GM23338 (cell line): ENCODE data around the gene NID2. TPM values are rescaled to one million over a fixed set of nuclear protein-coding genes. Genes with fewer than 3 reads are reported as not detected.

Source experiments
- ATAC-seq: fragments of 200-7000 bp; cut with Tn5 transposase; 3 replicates; pipeline ENCODE4 v1.9.1; 2020
- DNase-seq: peaks from one replicate; pipeline ENCODE4 v3.0.0-alpha.2; 2015; ENCODE audit warnings: low spot score
- H2AFZ ChIP-seq: fragments of 200-600 bp; sonication (generic); 2 replicates; pipeline ENCODE4 v1.8.0; 2016; ENCODE audit warnings: antibody characterized with exemption, mild to moderate bottlenecking, moderate library complexity
- H3F3A ChIP-seq: fragments of 200-600 bp; sonication (generic); replicated peaks from 2 replicates; pipeline ENCODE4 v1.8.0; 2017; ENCODE audit warnings: antibody characterized with exemption, mixed run types, low read depth
- H3K27ac ChIP-seq: fragments of 200-600 bp; sonication (generic); 2 replicates; pipeline ENCODE4 v1.6.1; 2016; ENCODE audit warnings: low read depth
- H3K27me3 ChIP-seq: fragments of 200-600 bp; sonication (generic); 2 replicates; pipeline ENCODE4 v1.8.0; 2016; ENCODE audit warnings: mild to moderate bottlenecking, mixed run types, moderate library complexity; ENCODE audit not compliant: insufficient read depth
- H3K36me3 ChIP-seq: fragments of 200-600 bp; sonication (generic); 2 replicates; pipeline ENCODE4 v1.8.0; 2016; ENCODE audit warnings: mild to moderate bottlenecking; ENCODE audit not compliant: insufficient read depth
- H3K4me1 ChIP-seq: fragments of 200-600 bp; sonication (generic); 2 replicates; pipeline ENCODE4 v1.8.0; 2016; ENCODE audit warnings: mild to moderate bottlenecking, moderate library complexity; ENCODE audit not compliant: insufficient read depth
- H3K4me2 ChIP-seq: fragments of 200-600 bp; sonication (generic); 2 replicates; pipeline ENCODE4 v1.7.1; 2017; ENCODE audit warnings: mixed run types
- H3K4me3 ChIP-seq: fragments of 200-600 bp; sonication (generic); 2 replicates; pipeline ENCODE4 v1.6.1; 2016; ENCODE audit warnings: mixed run types
- H3K79me2 ChIP-seq: fragments of 200-600 bp; sonication (generic); replicated peaks from 2 replicates; pipeline ENCODE4 v1.8.0; 2017; ENCODE audit warnings: mild to moderate bottlenecking; ENCODE audit not compliant: insufficient read depth
- H3K9me2 ChIP-seq: fragments of 200-600 bp; sonication (generic); 2 replicates; pipeline ENCODE4 v1.8.0; 2017; ENCODE audit not compliant: insufficient read depth
- H4K20me1 ChIP-seq: fragments of 200-600 bp; sonication (generic); replicated peaks from 2 replicates; pipeline ENCODE4 v1.8.0; 2017; ENCODE audit warnings: mild to moderate bottlenecking; ENCODE audit not compliant: insufficient read depth
- H3K27ac Mint-ChIP-seq: 2 replicates; pipeline ENCODE4 v1.8.0; 2020; ENCODE audit warnings: inconsistent platforms, mild to moderate bottlenecking, moderate library complexity, mixed read lengths
- H3K27me3 Mint-ChIP-seq: 3 replicates; pipeline ENCODE4 v1.8.0; 2022; ENCODE audit warnings: low read depth, mild to moderate bottlenecking, moderate library complexity, mixed read lengths, inconsistent platforms; ENCODE audit not compliant: insufficient read depth, poor library complexity
- H3K36me3 Mint-ChIP-seq: 3 replicates; pipeline ENCODE4 v1.8.0; 2021; ENCODE audit warnings: low read depth, mild to moderate bottlenecking, inconsistent platforms, moderate library complexity, mixed read lengths
- H3K4me1 Mint-ChIP-seq: 3 replicates; pipeline ENCODE4 v1.8.0; 2020; ENCODE audit warnings: mild to moderate bottlenecking, inconsistent platforms, mixed read lengths
- H3K4me3 Mint-ChIP-seq: 3 replicates; pipeline ENCODE4 v1.8.0; 2021; ENCODE audit warnings: moderate library complexity, mild to moderate bottlenecking, inconsistent platforms, mixed read lengths
- H3K9me3 Mint-ChIP-seq: 3 replicates; pipeline ENCODE4 v1.8.0; 2020; ENCODE audit warnings: moderate library complexity, mild to moderate bottlenecking, inconsistent platforms, mixed read lengths
- EZH2 ChIP-seq: fragments of 200-600 bp; sonication (generic); IDR thresholded peaks from one replicate; pipeline ENCODE4 v1.8.0; 2017; ENCODE audit warnings: antibody characterized with exemption, mild to moderate bottlenecking, low read depth; ENCODE audit not compliant: unreplicated experiment
- EZH2phosphoT487 ChIP-seq: fragments of 200-600 bp; sonication (generic); IDR thresholded peaks from one replicate; pipeline ENCODE4 v1.8.1; 2018; ENCODE audit warnings: antibody characterized with exemption; ENCODE audit not compliant: unreplicated experiment
- JUNB ChIP-seq: IDR thresholded peaks from one replicate; pipeline ENCODE4 v1.6.1; 2016; ENCODE audit warnings: antibody characterized with exemption; ENCODE audit not compliant: unreplicated experiment
- polyA plus RNA-seq: library from polyadenylated mRNA; unstranded; fragments of >200 nt; fragmentation: Nextera tagmentation; extraction: Ambion mirVana; gene quantifications from 2 replicates; pipeline ENCODE4 v1.2.1, GENCODE V29; 2016
- total RNA-seq: library from RNA; depleted of rRNA; stranded (reverse); fragments of >200 nt; shearing (Covaris generic); gene quantifications from 2 replicates; pipeline ENCODE4 v1.2.3, GENCODE V29; 2014
- TF ChIP-seq, protein P1 (sequence below), 2 experiments: fragments of 200-600 bp in 1 of 2; sonication (generic) in 1 of 2; conservative IDR thresholded peaks; 2 replicates each; pipeline versions ENCODE4 v1.5.1 to v1.6.1; 2016 to 2017; ENCODE audit warnings: antibody characterized with exemption in 2 of 2, low read depth in 2 of 2, mild to moderate bottlenecking in 2 of 2, moderate library complexity in 1 of 2
- TF ChIP-seq, protein P2 (sequence below): IDR thresholded peaks from one replicate; pipeline ENCODE4 v1.6.1; 2018; ENCODE audit warnings: antibody characterized with exemption; ENCODE audit not compliant: unreplicated experiment
- TF ChIP-seq, protein P3 (sequence below): fragments of 250-450 bp; sonication (Bioruptor Pico); IDR thresholded peaks from 2 replicates; pipeline ENCODE4 v1.5.0; 2020; ENCODE audit warnings: mild to moderate bottlenecking, moderate library complexity

Gene NID2
- total and polyA plus RNA-seq, 2 experiments from 2014 or later = 4.3 to 10.4 TPM

DNA sequence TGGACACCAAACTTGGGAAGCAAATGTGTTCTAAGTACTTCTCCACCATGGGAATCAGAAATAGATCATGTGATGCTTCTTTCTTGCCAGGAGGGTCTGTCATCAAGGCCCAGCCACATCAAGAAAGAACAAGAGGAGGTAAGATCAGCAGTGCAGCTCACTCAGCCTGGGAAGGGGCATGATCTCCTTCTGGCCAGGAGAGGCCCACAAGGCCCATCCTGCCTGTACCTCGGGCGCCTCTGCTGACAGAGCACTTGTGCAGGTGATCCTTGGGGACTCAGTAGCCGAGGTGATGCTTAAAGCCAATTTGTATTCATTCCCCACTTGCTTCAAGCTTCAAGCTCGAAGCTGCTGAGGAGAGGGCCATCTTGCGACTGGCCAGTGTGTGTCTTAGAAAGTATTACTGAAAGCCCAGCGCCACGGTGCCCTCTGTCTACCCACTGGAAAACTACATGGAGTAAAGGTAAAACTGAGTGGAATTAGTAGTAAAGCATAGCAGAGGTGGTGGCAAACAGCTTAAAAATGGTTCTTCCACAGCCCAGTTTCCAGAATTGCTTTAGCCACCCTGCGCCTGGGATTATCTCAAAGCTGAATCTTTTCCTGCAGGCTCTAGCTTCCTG is 53.3 kb downstream of the NID2 start:
- no peaks in the 10 kb centered on the region for H3K9me3 Mint-ChIP-seq
- Histone ChIP-seq H3K27ac (no peak overlapping the region), H3K79me2 (no peaks in the 10 kb centered on the region), H3K4me2 (no peak overlapping the region), H3K4me1 (peaks cover 21% of the 10 kb centered on the region), H2AFZ (peak overlapping the region; percentile 67; the same call in 1 of the 2 replicates), H3K4me3 (no peak overlapping the region), H4K20me1 (no peaks in the 10 kb centered on the region; the same call in 1 of the 2 replicates), H3K9me2 (0 out of 2 replicates have a peak, but pooled peaks cover 11% of the 10 kb centered on the region), H3F3A (no peaks in the 10 kb centered on the region), H3K36me3 (0 out of 2 replicates have a peak, but pooled peaks cover 9% of the 10 kb centered on the region), H3K27me3 (no peaks in the 10 kb centered on the region)
- H3K27ac Mint-ChIP-seq = no peak overlapping the region
- H3K4me3 Mint-ChIP-seq = no peak overlapping the region
- peaks cover 34% of the 10 kb centered on the region for H3K4me1 Mint-ChIP-seq
- H3K27me3 Mint-ChIP-seq = peaks cover 14% of the 10 kb centered on the region
- ATAC-seq = peak; percentile 60
- peaks cover 16% of the 10 kb centered on the region for H3K36me3 Mint-ChIP-seq
- no peak for TF ChIP-seq EZH2phosphoT487
- TF ChIP-seq, protein P1, sequence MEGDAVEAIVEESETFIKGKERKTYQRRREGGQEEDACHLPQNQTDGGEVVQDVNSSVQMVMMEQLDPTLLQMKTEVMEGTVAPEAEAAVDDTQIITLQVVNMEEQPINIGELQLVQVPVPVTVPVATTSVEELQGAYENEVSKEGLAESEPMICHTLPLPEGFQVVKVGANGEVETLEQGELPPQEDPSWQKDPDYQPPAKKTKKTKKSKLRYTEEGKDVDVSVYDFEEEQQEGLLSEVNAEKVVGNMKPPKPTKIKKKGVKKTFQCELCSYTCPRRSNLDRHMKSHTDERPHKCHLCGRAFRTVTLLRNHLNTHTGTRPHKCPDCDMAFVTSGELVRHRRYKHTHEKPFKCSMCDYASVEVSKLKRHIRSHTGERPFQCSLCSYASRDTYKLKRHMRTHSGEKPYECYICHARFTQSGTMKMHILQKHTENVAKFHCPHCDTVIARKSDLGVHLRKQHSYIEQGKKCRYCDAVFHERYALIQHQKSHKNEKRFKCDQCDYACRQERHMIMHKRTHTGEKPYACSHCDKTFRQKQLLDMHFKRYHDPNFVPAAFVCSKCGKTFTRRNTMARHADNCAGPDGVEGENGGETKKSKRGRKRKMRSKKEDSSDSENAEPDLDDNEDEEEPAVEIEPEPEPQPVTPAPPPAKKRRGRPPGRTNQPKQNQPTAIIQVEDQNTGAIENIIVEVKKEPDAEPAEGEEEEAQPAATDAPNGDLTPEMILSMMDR (conservative IDR thresholded peaks at IDR 0.05; ENCODE audit: low read depth in 2 of 2) = peak; percentile 59 to 70
- DNase-seq = peak; percentile 70

DNA sequence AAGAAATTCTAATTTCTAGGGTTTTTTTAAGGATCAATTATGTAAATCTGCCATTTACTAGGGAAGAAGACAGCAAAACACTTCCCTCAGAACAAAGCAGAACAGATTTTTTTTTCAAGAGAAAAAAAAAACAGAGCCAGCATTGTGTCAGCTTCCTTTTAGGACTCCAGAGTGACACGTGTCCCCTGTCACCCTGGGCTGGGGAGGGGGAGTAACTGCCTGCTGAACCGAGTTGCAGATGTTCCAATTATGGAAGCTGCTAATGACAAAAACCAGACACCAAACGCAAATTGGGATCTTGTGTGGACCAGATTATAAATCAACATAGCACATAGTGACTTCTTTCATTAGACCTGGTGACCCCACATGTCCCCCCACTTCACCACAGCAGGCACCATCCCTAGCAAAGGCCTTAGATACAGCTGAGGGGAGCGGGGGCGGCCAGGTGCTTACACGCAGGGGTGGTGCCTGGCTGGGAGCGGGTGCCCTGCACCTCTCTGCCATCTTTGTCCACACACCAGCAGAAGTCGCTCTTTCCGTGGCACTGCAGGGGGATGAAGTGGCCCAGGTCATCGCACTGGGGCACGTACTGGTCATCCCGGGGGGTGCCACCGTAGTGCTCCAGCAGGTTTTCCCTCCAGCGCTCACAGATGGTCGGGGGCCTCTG is 54.1 kb downstream of the NID2 start:
- peaks cover 28% of the 10 kb centered on the region for H3K4me1 Mint-ChIP-seq
- 0 out of 2 replicates have a peak, but pooled peaks cover 11% of the 10 kb centered on the region for H3K9me2 ChIP-seq
- TF ChIP-seq, protein P2, sequence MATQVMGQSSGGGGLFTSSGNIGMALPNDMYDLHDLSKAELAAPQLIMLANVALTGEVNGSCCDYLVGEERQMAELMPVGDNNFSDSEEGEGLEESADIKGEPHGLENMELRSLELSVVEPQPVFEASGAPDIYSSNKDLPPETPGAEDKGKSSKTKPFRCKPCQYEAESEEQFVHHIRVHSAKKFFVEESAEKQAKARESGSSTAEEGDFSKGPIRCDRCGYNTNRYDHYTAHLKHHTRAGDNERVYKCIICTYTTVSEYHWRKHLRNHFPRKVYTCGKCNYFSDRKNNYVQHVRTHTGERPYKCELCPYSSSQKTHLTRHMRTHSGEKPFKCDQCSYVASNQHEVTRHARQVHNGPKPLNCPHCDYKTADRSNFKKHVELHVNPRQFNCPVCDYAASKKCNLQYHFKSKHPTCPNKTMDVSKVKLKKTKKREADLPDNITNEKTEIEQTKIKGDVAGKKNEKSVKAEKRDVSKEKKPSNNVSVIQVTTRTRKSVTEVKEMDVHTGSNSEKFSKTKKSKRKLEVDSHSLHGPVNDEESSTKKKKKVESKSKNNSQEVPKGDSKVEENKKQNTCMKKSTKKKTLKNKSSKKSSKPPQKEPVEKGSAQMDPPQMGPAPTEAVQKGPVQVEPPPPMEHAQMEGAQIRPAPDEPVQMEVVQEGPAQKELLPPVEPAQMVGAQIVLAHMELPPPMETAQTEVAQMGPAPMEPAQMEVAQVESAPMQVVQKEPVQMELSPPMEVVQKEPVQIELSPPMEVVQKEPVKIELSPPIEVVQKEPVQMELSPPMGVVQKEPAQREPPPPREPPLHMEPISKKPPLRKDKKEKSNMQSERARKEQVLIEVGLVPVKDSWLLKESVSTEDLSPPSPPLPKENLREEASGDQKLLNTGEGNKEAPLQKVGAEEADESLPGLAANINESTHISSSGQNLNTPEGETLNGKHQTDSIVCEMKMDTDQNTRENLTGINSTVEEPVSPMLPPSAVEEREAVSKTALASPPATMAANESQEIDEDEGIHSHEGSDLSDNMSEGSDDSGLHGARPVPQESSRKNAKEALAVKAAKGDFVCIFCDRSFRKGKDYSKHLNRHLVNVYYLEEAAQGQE = no peak
- TF ChIP-seq, protein P3, sequence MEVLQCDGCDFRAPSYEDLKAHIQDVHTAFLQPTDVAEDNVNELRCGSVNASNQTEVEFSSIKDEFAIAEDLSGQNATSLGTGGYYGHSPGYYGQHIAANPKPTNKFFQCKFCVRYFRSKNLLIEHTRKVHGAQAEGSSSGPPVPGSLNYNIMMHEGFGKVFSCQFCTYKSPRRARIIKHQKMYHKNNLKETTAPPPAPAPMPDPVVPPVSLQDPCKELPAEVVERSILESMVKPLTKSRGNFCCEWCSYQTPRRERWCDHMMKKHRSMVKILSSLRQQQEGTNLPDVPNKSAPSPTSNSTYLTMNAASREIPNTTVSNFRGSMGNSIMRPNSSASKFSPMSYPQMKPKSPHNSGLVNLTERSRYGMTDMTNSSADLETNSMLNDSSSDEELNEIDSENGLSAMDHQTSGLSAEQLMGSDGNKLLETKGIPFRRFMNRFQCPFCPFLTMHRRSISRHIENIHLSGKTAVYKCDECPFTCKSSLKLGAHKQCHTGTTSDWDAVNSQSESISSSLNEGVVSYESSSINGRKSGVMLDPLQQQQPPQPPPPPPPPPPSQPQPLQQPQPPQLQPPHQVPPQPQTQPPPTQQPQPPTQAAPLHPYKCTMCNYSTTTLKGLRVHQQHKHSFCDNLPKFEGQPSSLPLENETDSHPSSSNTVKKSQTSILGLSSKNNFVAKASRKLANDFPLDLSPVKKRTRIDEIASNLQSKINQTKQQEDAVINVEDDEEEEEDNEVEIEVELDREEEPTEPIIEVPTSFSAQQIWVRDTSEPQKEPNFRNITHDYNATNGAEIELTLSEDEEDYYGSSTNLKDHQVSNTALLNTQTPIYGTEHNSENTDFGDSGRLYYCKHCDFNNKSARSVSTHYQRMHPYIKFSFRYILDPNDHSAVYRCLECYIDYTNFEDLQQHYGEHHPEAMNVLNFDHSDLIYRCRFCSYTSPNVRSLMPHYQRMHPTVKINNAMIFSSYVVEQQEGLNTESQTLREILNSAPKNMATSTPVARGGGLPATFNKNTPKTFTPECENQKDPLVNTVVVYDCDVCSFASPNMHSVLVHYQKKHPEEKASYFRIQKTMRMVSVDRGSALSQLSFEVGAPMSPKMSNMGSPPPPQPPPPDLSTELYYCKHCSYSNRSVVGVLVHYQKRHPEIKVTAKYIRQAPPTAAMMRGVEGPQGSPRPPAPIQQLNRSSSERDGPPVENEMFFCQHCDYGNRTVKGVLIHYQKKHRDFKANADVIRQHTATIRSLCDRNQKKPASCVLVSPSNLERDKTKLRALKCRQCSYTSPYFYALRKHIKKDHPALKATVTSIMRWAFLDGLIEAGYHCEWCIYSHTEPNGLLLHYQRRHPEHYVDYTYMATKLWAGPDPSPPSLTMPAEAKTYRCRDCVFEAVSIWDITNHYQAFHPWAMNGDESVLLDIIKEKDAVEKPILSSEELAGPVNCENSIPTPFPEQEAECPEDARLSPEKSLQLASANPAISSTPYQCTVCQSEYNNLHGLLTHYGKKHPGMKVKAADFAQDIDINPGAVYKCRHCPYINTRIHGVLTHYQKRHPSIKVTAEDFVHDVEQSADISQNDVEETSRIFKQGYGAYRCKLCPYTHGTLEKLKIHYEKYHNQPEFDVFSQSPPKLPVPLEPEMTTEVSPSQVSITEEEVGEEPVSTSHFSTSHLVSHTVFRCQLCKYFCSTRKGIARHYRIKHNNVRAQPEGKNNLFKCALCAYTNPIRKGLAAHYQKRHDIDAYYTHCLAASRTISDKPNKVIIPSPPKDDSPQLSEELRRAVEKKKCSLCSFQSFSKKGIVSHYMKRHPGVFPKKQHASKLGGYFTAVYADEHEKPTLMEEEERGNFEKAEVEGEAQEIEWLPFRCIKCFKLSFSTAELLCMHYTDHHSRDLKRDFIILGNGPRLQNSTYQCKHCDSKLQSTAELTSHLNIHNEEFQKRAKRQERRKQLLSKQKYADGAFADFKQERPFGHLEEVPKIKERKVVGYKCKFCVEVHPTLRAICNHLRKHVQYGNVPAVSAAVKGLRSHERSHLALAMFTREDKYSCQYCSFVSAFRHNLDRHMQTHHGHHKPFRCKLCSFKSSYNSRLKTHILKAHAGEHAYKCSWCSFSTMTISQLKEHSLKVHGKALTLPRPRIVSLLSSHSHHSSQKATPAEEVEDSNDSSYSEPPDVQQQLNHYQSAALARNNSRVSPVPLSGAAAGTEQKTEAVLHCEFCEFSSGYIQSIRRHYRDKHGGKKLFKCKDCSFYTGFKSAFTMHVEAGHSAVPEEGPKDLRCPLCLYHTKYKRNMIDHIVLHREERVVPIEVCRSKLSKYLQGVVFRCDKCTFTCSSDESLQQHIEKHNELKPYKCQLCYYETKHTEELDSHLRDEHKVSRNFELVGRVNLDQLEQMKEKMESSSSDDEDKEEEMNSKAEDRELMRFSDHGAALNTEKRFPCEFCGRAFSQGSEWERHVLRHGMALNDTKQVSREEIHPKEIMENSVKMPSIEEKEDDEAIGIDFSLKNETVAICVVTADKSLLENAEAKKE (CRISPR knock-in tag) = no peak
- TF ChIP-seq EZH2 (no peak), JUNB (no peak)

More for the DNA sequence above, 54.1 kb downstream of the NID2 start:
- Mint-ChIP-seq H3K9me3 (no peaks in the 10 kb centered on the region), H3K27ac (no peak overlapping the region), H3K4me3 (no peak overlapping the region), H3K27me3 (peaks cover 14% of the 10 kb centered on the region), H3K36me3 (peaks cover 19% of the 10 kb centered on the region)
- ATAC-seq = no peak
- Histone ChIP-seq H3K36me3 (0 out of 2 replicates have a peak, but pooled peaks cover 15% of the 10 kb centered on the region), H3F3A (no peaks in the 10 kb centered on the region), H3K79me2 (no peaks in the 10 kb centered on the region), H3K4me2 (no peak overlapping the region), H3K4me1 (peaks cover 19% of the 10 kb centered on the region), H4K20me1 (peaks cover 6% of the 10 kb centered on the region; the same call in 1 of the 2 replicates), H3K27ac (no peak overlapping the region), H3K4me3 (no peak overlapping the region), H3K27me3 (no peaks in the 10 kb centered on the region), H2AFZ (no peak overlapping the region)
- no peak for DNase-seq
